H1 (cell line): ENCODE data around the gene IGSF23. TPM values are rescaled to one million over a fixed set of nuclear protein-coding genes. Genes with fewer than 3 reads are reported as not detected.

Source experiments
- CTCF ChIA-PET: fragments of 300-600 bp; sonication (Branson Sonifier 250); formaldehyde crosslinking; loops from one replicate; lab custom pipeline; 2021; ENCODE audit not compliant: partially characterized antibody; lab: Charles Lee
- POLR2A ChIA-PET: fragments of 300-600 bp; sonication (Branson Sonifier 250); formaldehyde crosslinking; loops from one replicate; lab custom pipeline; 2021; ENCODE audit warnings: inconsistent platforms; ENCODE audit not compliant: partially characterized antibody; lab: Charles Lee
- DNase-seq, 2 experiments: peaks; one replicate each; pipeline versions ENCODE4 v3.0.0 to v3.0.0-alpha.2; 2010 to 2022; ENCODE audit warnings: low spot score in 2 of 2, low read depth in 1 of 2, mixed read lengths in 1 of 2
- FAIRE-seq: peaks from 2 replicates; lab custom pipeline; 2011; peaks lifted over from hg19 to GRCh38; lab: Jason Lieb, UNC
- H2AFZ ChIP-seq: 2 replicates; pipeline ENCODE4 v1.8.1; 2012; ENCODE audit warnings: low read length, inconsistent platforms
- H2AK5ac ChIP-seq: 2 replicates; pipeline ENCODE4 v1.6.1; 2013; ENCODE audit warnings: low read depth, low read length
- H2BK120ac ChIP-seq: replicated peaks from 2 replicates; pipeline ENCODE3; 2013; ENCODE audit warnings: low read depth, low read length, inconsistent platforms
- H2BK12ac ChIP-seq: 2 replicates; pipeline ENCODE4 v1.6.1; 2013; ENCODE audit warnings: low read depth, low read length
- H2BK15ac ChIP-seq: 2 replicates; pipeline ENCODE4 v1.6.1; 2013; ENCODE audit warnings: low read length
- H2BK20ac ChIP-seq: 2 replicates; pipeline ENCODE4 v1.6.1; 2013; ENCODE audit warnings: low read length
- H2BK5ac ChIP-seq: 2 replicates; pipeline ENCODE4 v1.6.1; 2013; ENCODE audit warnings: low read depth, low read length
- H3K14ac ChIP-seq: 2 replicates; pipeline ENCODE4 v1.6.1; 2013; ENCODE audit warnings: inconsistent platforms; ENCODE audit not compliant: insufficient read length
- H3K18ac ChIP-seq: 2 replicates; pipeline ENCODE4 v1.6.1; 2013; ENCODE audit warnings: low read length; ENCODE audit errors: extremely low read depth
- H3K23ac ChIP-seq: 2 replicates; pipeline ENCODE4 v1.6.1; 2013; ENCODE audit warnings: inconsistent platforms; ENCODE audit not compliant: insufficient read length
- H3K23me2 ChIP-seq: 2 replicates; pipeline ENCODE4 v1.6.1; 2013; ENCODE audit warnings: low read depth, low read length
- H3K27ac ChIP-seq: 2 replicates; pipeline ENCODE4 v1.6.1; 2011; ENCODE audit warnings: low read depth, low read length, inconsistent platforms
- H3K27me3 ChIP-seq, 4 experiments: replicated peaks in 1 of 4; 1 replicate in 1 of 4; 2 replicates in 3 of 4; pipeline versions ENCODE4 v1.6.1 to v1.8.1; 2011 to 2013; ENCODE audit warnings: low read length in 3 of 4, mild to moderate bottlenecking in 3 of 4, inconsistent platforms in 2 of 4, mixed read lengths in 2 of 4, moderate library complexity in 1 of 4; ENCODE audit not compliant: control insufficient read depth in 3 of 4, insufficient read depth in 3 of 4; ENCODE audit errors: extremely low read depth in 1 of 4
- H3K36me3 ChIP-seq, 4 experiments: 2 replicates each; pipeline versions ENCODE4 v1.6.1 to v1.8.1; 2011 to 2013; ENCODE audit warnings: mild to moderate bottlenecking in 4 of 4, low read length in 3 of 4, moderate library complexity in 2 of 4, control low read depth in 1 of 4, inconsistent platforms in 1 of 4; ENCODE audit not compliant: insufficient read depth in 4 of 4, control insufficient read depth in 2 of 4
- H3K4ac ChIP-seq: replicated peaks from 2 replicates; pipeline ENCODE3; 2013; ENCODE audit warnings: low read length, low read depth, mixed read lengths, inconsistent platforms; ENCODE audit not compliant: insufficient read length
- H3K4me1 ChIP-seq, 4 experiments: replicated peaks in 1 of 4; 1 replicate in 1 of 4; 2 replicates in 3 of 4; pipeline versions ENCODE4 v1.6.1 to v1.8.1; 2011 to 2013; ENCODE audit warnings: low read length in 3 of 4, inconsistent platforms in 2 of 4, mixed read lengths in 1 of 4; ENCODE audit not compliant: insufficient read depth in 4 of 4, control insufficient read depth in 3 of 4
- H3K4me2 ChIP-seq, 2 experiments: 2 replicates each; pipeline versions ENCODE4 v1.6.1 to v1.8.1; 2011 to 2013; ENCODE audit warnings: low read depth in 2 of 2, low read length in 2 of 2, control low read depth in 1 of 2, inconsistent platforms in 1 of 2, mild to moderate bottlenecking in 1 of 2; ENCODE audit not compliant: insufficient read depth in 1 of 2
- H3K4me3 ChIP-seq, 4 experiments: fragments of 200-600, 300-600 bp in 1 of 4; sonication (generic), shearing (Covaris generic), sonication (Bioruptor Twin) in 1 of 4; 2 replicates each; pipeline versions ENCODE4 v1.5.1 to v1.8.1; 2011 to 2016; ENCODE audit warnings: low read length in 4 of 4, low read depth in 3 of 4, control low read depth in 2 of 4, inconsistent platforms in 2 of 4, mild to moderate bottlenecking in 2 of 4, mixed read lengths in 1 of 4, moderate library complexity in 1 of 4; ENCODE audit not compliant: insufficient read depth in 2 of 4; ENCODE audit errors: extremely low read depth in 1 of 4
- H3K56ac ChIP-seq: replicated peaks from 2 replicates; pipeline ENCODE3; 2013; ENCODE audit warnings: low read depth, mild to moderate bottlenecking, mixed read lengths, low read length, inconsistent platforms; ENCODE audit not compliant: insufficient read length
- H3K79me1 ChIP-seq: 2 replicates; pipeline ENCODE4 v1.6.1; 2013; ENCODE audit warnings: low read depth, low read length, control low read depth
- H3K79me2 ChIP-seq, 2 experiments: 2 replicates each; pipeline versions ENCODE4 v1.6.1 to v1.8.1; 2012 to 2013; ENCODE audit warnings: low read length in 2 of 2, mild to moderate bottlenecking in 2 of 2, inconsistent platforms in 1 of 2; ENCODE audit not compliant: insufficient read depth in 2 of 2, control insufficient read depth in 1 of 2
- H3K9ac ChIP-seq, 4 experiments: replicated peaks in 1 of 4; 1 replicate in 1 of 4; 2 replicates in 3 of 4; pipeline versions ENCODE4 v1.6.1 to v1.8.1; 2011 to 2013; ENCODE audit warnings: low read depth in 3 of 4, low read length in 3 of 4, control low read depth in 2 of 4, mild to moderate bottlenecking in 2 of 4, moderate library complexity in 2 of 4, inconsistent platforms in 1 of 4; ENCODE audit errors: extremely low read depth in 1 of 4
- H3K9me3 ChIP-seq, 2 experiments: 2 replicates each; pipeline versions ENCODE4 v1.6.1 to v1.8.1; 2012 to 2013; ENCODE audit warnings: mild to moderate bottlenecking in 2 of 2, moderate library complexity in 2 of 2, control low read depth in 1 of 2, inconsistent platforms in 1 of 2, low read depth in 1 of 2, low read length in 1 of 2, mixed read lengths in 1 of 2; ENCODE audit not compliant: insufficient read depth in 2 of 2
- H4K20me1 ChIP-seq, 2 experiments: replicated peaks in 1 of 2; 2 replicates each; pipeline versions ENCODE3 to v1.8.1; 2011 to 2013; ENCODE audit warnings: inconsistent platforms in 2 of 2, low read length in 2 of 2, mild to moderate bottlenecking in 1 of 2; ENCODE audit not compliant: insufficient read depth in 2 of 2, control insufficient read depth in 1 of 2
- H4K5ac ChIP-seq: 2 replicates; pipeline ENCODE4 v1.6.1; 2013; ENCODE audit warnings: low read length, low read depth, mixed read lengths, inconsistent platforms; ENCODE audit not compliant: insufficient read length
- H4K8ac ChIP-seq: 2 replicates; pipeline ENCODE4 v1.8.0; 2013; ENCODE audit warnings: mild to moderate bottlenecking, moderate library complexity, low read length, inconsistent platforms; ENCODE audit not compliant: insufficient read depth; ENCODE audit errors: extremely low read depth
- H4K91ac ChIP-seq: replicated peaks from 2 replicates; pipeline ENCODE3; 2013; ENCODE audit warnings: low read length, mixed read lengths, inconsistent platforms; ENCODE audit not compliant: insufficient read length
- CBX8 ChIP-seq: fragments of 300-800, 300-1000 bp; sonication (generic); IDR thresholded peaks from 2 replicates; pipeline ENCODE4 v1.7.1; 2016; ENCODE audit warnings: low read depth, low read length, borderline replicate concordance
- CEBPB ChIP-seq: IDR thresholded peaks from 2 replicates; pipeline ENCODE4 v1.6.1; 2012; ENCODE audit warnings: low read depth, low read length
- EP300 ChIP-seq, 2 experiments: IDR thresholded peaks; 1 replicate in 1 of 2; 2 replicates in 1 of 2; pipeline ENCODE4 v1.6.1; 2011 to 2012; ENCODE audit warnings: low read depth in 2 of 2, low read length in 2 of 2, mild to moderate bottlenecking in 2 of 2, borderline replicate concordance in 1 of 2, inconsistent platforms in 1 of 2, moderate library complexity in 1 of 2
- FOSL1 ChIP-seq: IDR thresholded peaks from 2 replicates; pipeline ENCODE4 v1.6.1; 2011; ENCODE audit warnings: mild to moderate bottlenecking, low read depth, low read length, moderate library complexity; ENCODE audit not compliant: insufficient read depth
- HDAC6 ChIP-seq: IDR thresholded peaks from one replicate; pipeline ENCODE4 v1.7.1; 2012; ENCODE audit warnings: low read depth, mild to moderate bottlenecking, inconsistent platforms, low read length, moderate library complexity
- KDM5A ChIP-seq: fragments of 200-600 bp; IDR thresholded peaks from 2 replicates; pipeline ENCODE4 v1.7.1; 2012; ENCODE audit warnings: mild to moderate bottlenecking, low read length, inconsistent platforms, mixed read lengths
- TAF1 ChIP-seq: IDR thresholded peaks from 2 replicates; pipeline ENCODE4 v1.6.1; 2011; ENCODE audit warnings: mild to moderate bottlenecking, low read depth, low read length
- WGBS, 2 experiments: shearing (Covaris generic) in 1 of 2; methylation state at CpG; one replicate each; pipeline versions ENCODE4 v1.1.6 to v1.1.7; 2013 to 2015; ENCODE audit warnings: low lambda C conversion rate in 2 of 2, mixed read lengths in 2 of 2, inconsistent platforms in 1 of 2, low coverage in 1 of 2, missing lambda C conversion rate in 1 of 2; ENCODE audit not compliant: insufficient replicate concordance in 2 of 2, insufficient coverage in 1 of 2, insufficient read length in 1 of 2; ENCODE audit errors: extremely low coverage in 1 of 2, missing lambda C conversion rate in 1 of 2; 5-methylcytosine and 5-hydroxymethylcytosine counted together
- polyA plus RNA-seq, 7 experiments: library from polyadenylated mRNA; depleted of rRNA in 3 of 7; stranded (reverse) in 5 of 7; unstranded in 2 of 7; fragments of >200 nt in 5 of 7; fragments of 200-250 nt in 2 of 7; gene quantifications; 1 replicate in 5 of 7; 2 replicates in 1 of 7; 4 replicates in 1 of 7; pipeline versions ENCODE4 v1.2.1 to v1.2.3, GENCODE V29; 2011 to 2013; ENCODE audit warnings: missing spikeins in 2 of 7, mixed read lengths in 2 of 7
- total RNA-seq: library from RNA; stranded (reverse); fragmentation: NEBNext Ultra II Directional; extraction: Animal tissue kit (Norgen Biotek cat#: 25700); gene quantifications from 2 replicates; pipeline ENCODE4 v1.2.1, GENCODE V29; 2021

IGSF23 gene
- total and polyA plus RNA-seq, 2 of the 8 experiments (the other 6 are each of a cell fraction or from before 2014, with no cell fraction given) = not detected

GRCh38 chr19:44664976-44665375, 51.6 kb downstream of the IGSF23 start:
- no peak overlapping the region for H2BK5ac ChIP-seq
- H2BK12ac ChIP-seq = no peak overlapping the region
- H3K23me2 ChIP-seq = no peaks in the 10 kb centered on the region
- H2AK5ac ChIP-seq = no peak overlapping the region
- no peak overlapping the region for H3K27ac ChIP-seq
- no peaks in the 10 kb centered on the region; a peak in 2 of 7 replicates for H3K4me1 ChIP-seq
- ChIA-PET CTCF (interaction anchor here (1.2 to 5.6 kb wide), 2 partner anchors 82 to 94 kb away, joined by 4 to 32 read pairs; no protein-coding TSS in a partner anchor), POLR2A (interaction anchor here (2.5 kb wide), 1 partner anchor 8 kb away, joined by 8 read pairs; no protein-coding TSS in a partner anchor)
- H3K4me3 ChIP-seq = no peak overlapping the region
- H3K4me2 ChIP-seq = no peak overlapping the region
- H3K9ac ChIP-seq = no peak overlapping the region
- no peaks in the 10 kb centered on the region for H3K79me1 ChIP-seq
- no peak overlapping the region for H3K4ac ChIP-seq
- no peak overlapping the region for H3K18ac ChIP-seq
- no peaks in the 10 kb centered on the region for H3K79me2 ChIP-seq
- no peak overlapping the region for H3K23ac ChIP-seq
- H2AFZ ChIP-seq = no peak overlapping the region
- no peak overlapping the region for H2BK20ac ChIP-seq
- FAIRE-seq = no peak
- no peaks in the 10 kb centered on the region for H4K20me1 ChIP-seq
- H2BK120ac ChIP-seq = no peak overlapping the region
- peaks cover 2 to 21% (median 5%) of the 10 kb centered on the region in 4 experiments; a peak in 5 of 8 replicates for H3K36me3 ChIP-seq
- H3K14ac ChIP-seq = no peak overlapping the region
- no peak overlapping the region for H4K5ac ChIP-seq
- no peak for TF ChIP-seq CEBPB
- TF ChIP-seq EP300 (IDR thresholded peaks at IDR 0.05; ENCODE audit: borderline replicate concordance in 1 of 2, low read depth in 2 of 2, low read length in 2 of 2) = no peak
- TF ChIP-seq CBX8 = no peak
- TF ChIP-seq HDAC6 = no peak
- no peak for TF ChIP-seq FOSL1
- TF ChIP-seq KDM5A = no peak
- no peak for TF ChIP-seq TAF1
- no peak overlapping the region for H3K56ac ChIP-seq
- no peaks in the 10 kb centered on the region for H3K27me3 ChIP-seq
- DNase-seq = no peak
- H4K8ac ChIP-seq = no peak overlapping the region
- H4K91ac ChIP-seq = no peak overlapping the region
- H2BK15ac ChIP-seq = no peak overlapping the region
- 96% methylated on average over 10 of the region's 10 CpGs; no CpG with 5 or more reads in 1 of the 2 experiments for WGBS, 2 experiments
- no peaks in the 10 kb centered on the region for H3K9me3 ChIP-seq
